ENCODE results near the gene FAM184A. TPM values are rescaled to one million over a fixed set of nuclear protein-coding genes. Genes with fewer than 3 reads are reported as not detected.

Gene FAM184A
- total and polyA plus RNA-seq, 2 experiments from 2014 or later = 0.25 TPM; not detected in 1

DNA sequence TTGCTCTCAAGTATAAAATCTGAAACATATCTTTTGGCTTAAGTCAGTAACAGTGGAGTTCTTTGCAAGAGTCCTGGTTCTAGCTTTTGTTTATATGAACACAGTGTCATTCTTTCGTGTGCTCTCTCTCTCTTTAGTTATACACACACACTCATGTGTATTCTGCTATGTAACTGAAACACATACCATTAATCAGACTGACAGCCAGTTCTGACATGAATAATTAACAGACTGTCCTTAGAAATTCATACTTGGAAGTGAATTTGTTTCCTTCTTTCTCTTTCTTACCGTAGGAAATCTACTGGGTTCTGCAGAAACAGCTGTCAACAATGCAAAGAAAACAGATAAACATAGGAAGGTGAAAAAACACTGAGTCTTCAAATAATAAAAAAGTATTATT is 146.0 kb downstream of the FAM184A start:
- Histone ChIP-seq H3K27me3 (replicated peaks; ENCODE audit: insufficient read depth) (no peaks in the 10 kb centered on the region), H3K4me2 (ENCODE audit: unreplicated experiment) (no peak overlapping the region), H3K9ac (no peak overlapping the region), H3K4me3 (no peak overlapping the region), H3F3A (ENCODE audit: insufficient read depth) (no peaks in the 10 kb centered on the region), H3K79me2 (ENCODE audit: insufficient read depth) (peaks cover 12% of the 10 kb centered on the region), H3K4me1 (ENCODE audit: insufficient read depth) (0 out of 2 replicates have a peak, but pooled peaks cover 3% of the 10 kb centered on the region), H3K9me2 (ENCODE audit: insufficient read depth) (no peaks in the 10 kb centered on the region), H2AFZ (no peak overlapping the region), H3K36me3 (ENCODE audit: low read depth) (no peaks in the 10 kb centered on the region), H4K20me1 (ENCODE audit: insufficient read depth) (no peaks in the 10 kb centered on the region), H3K9me3 (ENCODE audit: low read depth) (no peaks in the 10 kb centered on the region), H3K27ac (no peak overlapping the region)
- WGBS, 2 experiments (ENCODE audit: low coverage in 1 of 2, low lambda C conversion rate in 2 of 2, missing lambda C conversion rate in 2 of 2) = 71 to 74% methylated on average over 2 of the region's 2 CpGs
- no peak for DNase-seq
- TF ChIP-seq EZH2 (IDR thresholded peaks at IDR 0.05; ENCODE audit: insufficient read depth, poor library complexity, severe bottlenecking) = no peak
- TF ChIP-seq EZH2phosphoT487 (IDR thresholded peaks at IDR 0.05; ENCODE audit: insufficient read depth, low read depth) = no peak
- in situ Hi-C loops (cut with MboI) = no loop called here

DNA sequence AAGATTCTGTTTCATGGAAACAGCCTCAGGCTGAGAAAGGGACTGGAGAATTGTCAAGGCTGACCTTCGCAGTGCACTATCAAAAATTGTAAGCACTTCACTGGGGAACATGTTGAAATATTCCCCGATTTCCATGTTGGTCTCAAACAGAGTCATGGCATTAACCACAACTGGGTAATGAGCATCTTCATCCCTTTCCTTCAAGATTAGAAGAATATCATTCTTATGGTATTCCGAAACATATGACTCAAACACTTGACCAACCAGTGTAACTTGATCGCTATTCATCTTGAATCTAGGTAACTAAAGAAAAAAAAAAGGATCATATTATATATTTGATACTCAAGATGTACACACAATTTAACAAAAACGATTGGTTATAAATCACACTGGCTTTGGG is 147.0 kb downstream of the FAM184A start:
- Histone ChIP-seq H3K27me3 (replicated peaks; ENCODE audit: insufficient read depth) (no peaks in the 10 kb centered on the region), H3K4me1 (ENCODE audit: insufficient read depth) (0 out of 2 replicates have a peak, but pooled peaks cover 3% of the 10 kb centered on the region), H3K36me3 (ENCODE audit: low read depth) (no peaks in the 10 kb centered on the region), H3K9ac (no peak overlapping the region), H3K4me3 (no peak overlapping the region), H3K79me2 (ENCODE audit: insufficient read depth) (peaks cover 12% of the 10 kb centered on the region), H3K27ac (no peak overlapping the region), H2AFZ (no peak overlapping the region), H3K4me2 (ENCODE audit: unreplicated experiment) (no peak overlapping the region), H3K9me2 (ENCODE audit: insufficient read depth) (no peaks in the 10 kb centered on the region), H3K9me3 (ENCODE audit: low read depth) (no peaks in the 10 kb centered on the region), H4K20me1 (ENCODE audit: insufficient read depth) (no peaks in the 10 kb centered on the region), H3F3A (ENCODE audit: insufficient read depth) (no peaks in the 10 kb centered on the region)
- in situ Hi-C loops (cut with MboI) = no loop called here
- TF ChIP-seq EZH2 (IDR thresholded peaks at IDR 0.05; ENCODE audit: insufficient read depth, poor library complexity, severe bottlenecking) (no peak), EZH2phosphoT487 (IDR thresholded peaks at IDR 0.05; ENCODE audit: insufficient read depth, low read depth) (no peak)
- no peak for DNase-seq
- WGBS, 2 experiments (ENCODE audit: low coverage in 1 of 2, low lambda C conversion rate in 2 of 2, missing lambda C conversion rate in 2 of 2) = 95 to 98% methylated on average over 5 of the region's 5 CpGs

DNA sequence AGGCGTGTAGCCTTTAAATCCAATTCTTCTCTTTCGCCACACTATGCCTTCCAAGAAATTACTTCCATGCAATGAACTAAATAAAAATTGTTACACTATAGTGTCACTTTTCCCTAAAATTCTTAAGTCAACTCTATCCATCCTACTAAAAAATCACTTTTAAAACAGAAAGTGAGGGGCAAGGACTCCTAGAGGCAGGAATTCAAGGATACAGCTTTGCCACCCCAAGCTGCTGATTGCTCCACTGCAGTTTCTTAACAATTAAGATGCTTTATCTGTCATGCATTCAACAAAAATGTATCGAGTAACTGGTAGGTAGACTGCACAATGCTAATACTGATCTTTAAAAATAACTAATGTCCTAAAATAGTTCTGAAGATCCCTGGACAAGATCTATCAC is 147.8 kb downstream of the FAM184A start:
- DNase-seq = no peak
- Histone ChIP-seq H2AFZ (no peak overlapping the region), H3K9me2 (ENCODE audit: insufficient read depth) (no peaks in the 10 kb centered on the region), H3K9me3 (ENCODE audit: low read depth) (no peaks in the 10 kb centered on the region), H3F3A (ENCODE audit: insufficient read depth) (no peaks in the 10 kb centered on the region), H3K27ac (no peak overlapping the region), H3K4me1 (ENCODE audit: insufficient read depth) (0 out of 2 replicates have a peak, but pooled peaks cover 3% of the 10 kb centered on the region), H3K36me3 (ENCODE audit: low read depth) (no peaks in the 10 kb centered on the region), H3K4me3 (no peak overlapping the region), H3K4me2 (ENCODE audit: unreplicated experiment) (no peak overlapping the region), H4K20me1 (ENCODE audit: insufficient read depth) (no peaks in the 10 kb centered on the region), H3K9ac (no peak overlapping the region), H3K27me3 (replicated peaks; ENCODE audit: insufficient read depth) (no peaks in the 10 kb centered on the region), H3K79me2 (ENCODE audit: insufficient read depth) (peaks cover 12% of the 10 kb centered on the region)
- TF ChIP-seq EZH2phosphoT487 (IDR thresholded peaks at IDR 0.05; ENCODE audit: insufficient read depth, low read depth) = no peak
- no peak for TF ChIP-seq EZH2 (IDR thresholded peaks at IDR 0.05; ENCODE audit: insufficient read depth, poor library complexity, severe bottlenecking)
- in situ Hi-C loops (cut with MboI) = no loop called here
- WGBS, 2 experiments (ENCODE audit: low coverage in 1 of 2, low lambda C conversion rate in 2 of 2, missing lambda C conversion rate in 2 of 2) = 94 to 98% methylated on average over 3 of the region's 3 CpGs

DNA sequence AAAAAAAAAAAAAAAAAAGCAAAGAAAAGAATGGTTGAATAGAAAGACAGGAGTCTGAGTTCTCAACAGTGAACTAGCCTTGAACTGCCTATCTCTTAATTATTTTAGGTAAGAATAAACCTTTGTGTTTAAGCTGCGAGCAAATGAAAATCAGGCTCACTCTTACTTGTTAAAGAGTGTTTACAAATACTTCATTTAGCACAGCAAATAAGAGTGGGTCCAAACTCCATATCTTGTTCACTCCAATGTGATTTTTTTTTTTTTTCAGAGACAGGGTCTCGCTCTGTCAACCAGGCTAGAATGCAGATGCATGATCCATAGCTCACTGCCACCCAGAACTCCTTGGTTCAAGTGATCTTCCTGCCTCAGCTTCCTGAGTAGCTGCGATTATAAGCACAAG is 155.4 kb downstream of the FAM184A start:
- Histone ChIP-seq H3K36me3 (ENCODE audit: low read depth) (0 out of 2 replicates have a peak, but pooled peaks cover 15% of the 10 kb centered on the region), H3K4me3 (no peak overlapping the region), H3K27ac (no peak overlapping the region), H3K9me3 (ENCODE audit: low read depth) (no peaks in the 10 kb centered on the region), H3K9me2 (ENCODE audit: insufficient read depth) (no peaks in the 10 kb centered on the region), H3K27me3 (replicated peaks; ENCODE audit: insufficient read depth) (no peaks in the 10 kb centered on the region), H3F3A (ENCODE audit: insufficient read depth) (peaks cover 8% of the 10 kb centered on the region), H3K4me1 (ENCODE audit: insufficient read depth) (no peaks in the 10 kb centered on the region), H4K20me1 (ENCODE audit: insufficient read depth) (no peaks in the 10 kb centered on the region), H3K4me2 (ENCODE audit: unreplicated experiment) (no peak overlapping the region), H2AFZ (no peak overlapping the region), H3K9ac (no peak overlapping the region), H3K79me2 (ENCODE audit: insufficient read depth) (no peaks in the 10 kb centered on the region)
- DNase-seq = no peak
- in situ Hi-C loops (cut with MboI) = no loop called here
- WGBS, 2 experiments (ENCODE audit: low coverage in 1 of 2, low lambda C conversion rate in 2 of 2, missing lambda C conversion rate in 2 of 2) = 88 to 89% methylated on average over 3 of the region's 3 CpGs
- TF ChIP-seq EZH2phosphoT487 (IDR thresholded peaks at IDR 0.05; ENCODE audit: insufficient read depth, low read depth) (no peak), EZH2 (IDR thresholded peaks at IDR 0.05; ENCODE audit: insufficient read depth, poor library complexity, severe bottlenecking) (no peak)

DNA sequence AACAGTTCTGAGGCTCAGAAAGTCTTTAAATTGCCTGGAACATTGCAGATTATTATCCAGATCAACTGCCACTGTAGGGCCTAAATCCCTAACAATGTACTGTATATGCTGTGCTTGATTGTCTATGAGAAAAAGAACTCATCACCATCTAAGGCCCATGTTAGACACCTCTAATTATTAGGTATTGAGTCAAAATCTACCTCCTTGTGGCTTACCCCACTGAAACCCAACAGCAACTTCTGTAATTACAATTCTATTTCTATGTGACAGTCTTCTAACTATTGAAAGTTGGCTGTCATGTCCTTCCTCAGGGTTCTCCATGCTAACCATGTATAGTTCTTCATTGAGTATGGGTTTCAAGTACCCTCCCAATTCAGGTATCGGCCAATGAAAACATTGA is 157.4 kb downstream of the FAM184A start:
- Histone ChIP-seq H3K9me3 (ENCODE audit: low read depth) (no peaks in the 10 kb centered on the region), H3K4me3 (no peak overlapping the region), H3K9ac (no peak overlapping the region), H3K9me2 (ENCODE audit: insufficient read depth) (no peaks in the 10 kb centered on the region), H3K36me3 (ENCODE audit: low read depth) (0 out of 2 replicates have a peak, but pooled peaks cover 15% of the 10 kb centered on the region), H3K79me2 (ENCODE audit: insufficient read depth) (no peaks in the 10 kb centered on the region), H3K27me3 (replicated peaks; ENCODE audit: insufficient read depth) (no peaks in the 10 kb centered on the region), H4K20me1 (ENCODE audit: insufficient read depth) (no peaks in the 10 kb centered on the region), H3K4me1 (ENCODE audit: insufficient read depth) (no peaks in the 10 kb centered on the region), H2AFZ (no peak overlapping the region), H3K27ac (no peak overlapping the region), H3K4me2 (ENCODE audit: unreplicated experiment) (no peak overlapping the region), H3F3A (ENCODE audit: insufficient read depth) (peaks cover 18% of the 10 kb centered on the region)
- in situ Hi-C loops (cut with MboI) = no loop called here
- DNase-seq = no peak
- 100% methylated on average over 1 of the region's 1 CpG for WGBS, 2 experiments (ENCODE audit: low coverage in 1 of 2, low lambda C conversion rate in 2 of 2, missing lambda C conversion rate in 2 of 2)
- TF ChIP-seq EZH2 (IDR thresholded peaks at IDR 0.05; ENCODE audit: insufficient read depth, poor library complexity, severe bottlenecking) (no peak), EZH2phosphoT487 (IDR thresholded peaks at IDR 0.05; ENCODE audit: insufficient read depth, low read depth) (no peak)

All from GM23248 (cell line).